GM04504 (cell line): Measurements from ENCODE around the gene PIH1D1.

ENCODE experiments used
- DNase-seq: peaks from one replicate; pipeline ENCODE4 v3.0.0-alpha.2; 2012; ENCODE audit warnings: low read depth

The PIH1D1 gene

DNA sequence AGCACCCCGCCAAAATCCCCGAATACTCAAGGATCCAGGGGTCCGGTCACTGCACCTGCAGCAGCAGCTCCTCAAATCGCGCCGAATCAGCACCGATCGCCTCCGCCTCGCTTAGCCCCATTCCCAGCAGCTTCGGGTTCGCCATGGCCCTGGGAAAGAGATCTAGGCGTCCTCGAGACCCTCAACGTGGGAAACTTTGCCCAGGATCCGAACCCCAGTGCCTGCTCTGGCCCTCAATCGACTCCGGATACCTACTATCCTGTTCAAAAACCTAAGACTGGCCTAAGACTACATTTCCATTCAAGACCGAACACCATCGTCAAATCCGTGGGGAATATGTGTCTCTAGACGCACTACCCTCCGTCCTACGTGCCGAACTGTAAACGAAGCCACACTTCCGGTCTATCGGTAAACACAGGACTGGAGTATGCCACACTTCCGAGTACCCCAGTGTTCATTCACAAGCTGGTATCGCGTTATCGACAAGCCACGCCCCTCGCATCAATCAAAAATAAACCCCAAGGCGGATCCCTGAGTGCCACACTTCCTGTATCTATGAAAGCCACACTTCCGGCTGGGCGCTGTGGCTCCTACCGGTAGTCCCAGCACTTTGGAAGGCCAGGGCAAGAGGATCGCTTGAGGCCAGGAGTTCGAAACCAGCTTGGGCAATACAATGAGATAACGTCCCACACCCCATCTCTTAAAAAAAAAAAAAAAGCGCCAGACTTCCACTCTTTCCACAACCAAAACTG, at the start of gene PIH1D1:
TSS of gene PIH1D1 (minus strand) at position 385 of the 752 bp plus-strand sequence. CDS start at position 145, 240 bp downstream.
- peak; percentile 99 for DNase-seq

DNA sequence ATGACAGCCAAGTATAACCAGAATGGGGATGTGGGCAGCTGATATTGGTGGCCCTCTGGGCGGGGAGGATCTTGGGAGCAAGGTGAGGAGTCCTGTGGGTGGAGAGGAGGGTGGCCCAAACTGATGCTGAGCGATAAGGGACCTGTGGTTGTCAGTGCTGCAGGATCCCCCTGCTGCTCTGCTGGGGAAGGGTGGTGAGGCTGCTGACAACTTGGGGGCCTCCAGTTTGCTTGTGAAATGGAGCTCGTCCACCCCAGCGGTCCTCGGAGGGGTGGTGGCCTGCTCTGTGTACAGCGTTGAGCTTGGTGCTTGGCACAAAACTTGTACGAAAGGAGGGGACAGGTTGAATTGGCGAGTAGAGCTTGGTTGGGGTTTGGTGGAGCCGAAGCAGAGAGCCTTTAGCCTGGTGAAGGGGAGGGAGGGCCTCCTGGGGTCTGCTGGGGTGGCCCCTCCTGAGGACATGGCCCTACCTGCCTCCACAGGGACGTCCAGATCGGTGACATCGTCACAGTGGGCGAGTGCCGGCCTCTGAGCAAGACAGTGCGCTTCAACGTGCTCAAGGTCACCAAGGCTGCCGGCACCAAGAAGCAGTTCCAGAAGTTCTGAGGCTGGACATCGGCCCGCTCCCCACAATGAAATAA, 47.5 kb upstream of the PIH1D1 start:
- DNase-seq: no peak

DNA sequence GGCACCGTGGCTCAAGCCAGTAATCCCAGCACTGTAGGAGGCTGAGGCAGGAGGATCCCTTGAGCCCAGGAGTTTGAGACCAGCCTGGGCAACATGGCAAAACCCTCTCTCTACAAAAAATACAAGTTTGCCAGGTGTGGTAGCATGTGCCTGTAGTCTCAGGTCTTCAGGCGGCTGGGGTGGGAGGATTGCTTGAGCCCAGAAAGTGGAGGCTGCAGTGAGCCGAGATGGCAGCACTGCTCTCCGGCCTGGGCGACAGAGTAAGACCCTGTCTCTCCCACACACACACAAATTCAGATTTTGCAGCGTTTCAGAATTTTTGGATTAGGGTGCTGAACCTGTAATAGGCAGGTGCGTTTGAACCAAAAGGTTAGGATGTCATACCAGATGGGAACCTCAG, 46.9 kb upstream of the PIH1D1 start:
- DNase-seq: no peak

DNA sequence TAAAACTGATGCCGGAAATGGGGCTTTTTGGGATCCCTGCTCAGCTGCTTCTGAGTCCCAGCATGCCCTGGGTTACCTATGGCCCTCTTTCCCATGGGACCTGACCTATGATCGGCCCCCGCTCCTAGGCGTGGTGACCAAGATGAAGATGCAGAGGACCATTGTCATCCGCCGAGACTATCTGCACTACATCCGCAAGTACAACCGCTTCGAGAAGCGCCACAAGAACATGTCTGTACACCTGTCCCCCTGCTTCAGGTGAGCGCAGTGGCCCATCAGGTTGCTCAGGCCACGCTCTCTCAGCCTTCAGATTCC, 46.1 kb upstream of the PIH1D1 start:
- no peak for DNase-seq

DNA sequence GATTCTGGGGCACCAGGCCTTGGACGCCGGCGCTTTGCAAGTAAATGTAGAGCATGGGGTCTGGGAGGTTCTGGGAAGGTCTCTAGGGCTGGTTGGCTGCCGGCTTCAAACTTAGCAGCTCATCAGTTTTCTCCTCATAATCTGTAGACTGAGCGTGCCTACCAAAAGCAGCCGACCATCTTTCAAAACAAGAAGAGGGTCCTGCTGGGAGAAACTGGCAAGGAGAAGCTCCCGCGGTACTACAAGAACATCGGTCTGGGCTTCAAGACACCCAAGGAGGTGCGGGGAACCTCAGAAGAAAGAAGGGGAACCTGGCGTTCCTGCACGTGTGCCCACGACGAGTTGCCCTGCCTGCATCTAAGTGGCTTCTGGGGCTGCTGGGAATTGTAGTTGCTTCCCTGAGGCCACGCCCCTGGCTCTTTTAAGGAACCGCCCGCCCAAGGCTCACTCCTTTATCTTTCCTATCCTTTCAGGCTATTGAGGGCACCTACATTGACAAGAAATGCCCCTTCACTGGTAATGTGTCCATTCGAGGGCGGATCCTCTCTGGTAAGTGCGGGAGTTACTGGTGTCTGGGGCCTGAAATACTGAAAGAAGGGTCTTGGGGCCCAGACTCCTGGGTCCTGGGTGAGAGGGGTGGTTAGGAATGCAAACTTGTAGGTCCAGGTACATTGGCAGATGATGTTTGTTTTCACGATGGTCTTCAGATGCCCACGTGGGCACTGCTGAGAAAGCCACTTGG, 45.6 kb upstream of the PIH1D1 start:
- DNase-seq: no peak

DNA sequence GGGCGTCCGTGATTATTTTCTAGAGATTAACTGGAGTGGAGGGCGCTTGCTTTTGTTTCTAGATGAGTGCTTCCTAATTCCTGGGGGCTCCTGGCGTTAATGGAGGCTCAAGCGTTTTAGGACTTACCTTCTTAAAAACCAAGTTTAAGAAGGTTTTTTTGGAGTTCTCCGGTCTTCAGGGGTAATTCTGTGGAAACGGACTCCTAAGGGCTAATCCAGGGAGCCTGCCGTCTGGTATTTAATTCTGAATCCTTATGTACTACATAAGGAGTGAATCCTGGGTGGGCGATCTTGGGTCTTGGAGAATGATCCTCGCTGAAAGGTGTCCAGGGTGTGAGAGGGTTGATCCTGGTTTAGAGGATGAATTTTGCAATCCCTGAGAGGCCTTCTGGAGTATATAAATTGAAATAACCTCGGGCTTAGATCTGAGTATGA, 45.0 kb upstream of the PIH1D1 start:
- DNase-seq: no peak

DNA sequence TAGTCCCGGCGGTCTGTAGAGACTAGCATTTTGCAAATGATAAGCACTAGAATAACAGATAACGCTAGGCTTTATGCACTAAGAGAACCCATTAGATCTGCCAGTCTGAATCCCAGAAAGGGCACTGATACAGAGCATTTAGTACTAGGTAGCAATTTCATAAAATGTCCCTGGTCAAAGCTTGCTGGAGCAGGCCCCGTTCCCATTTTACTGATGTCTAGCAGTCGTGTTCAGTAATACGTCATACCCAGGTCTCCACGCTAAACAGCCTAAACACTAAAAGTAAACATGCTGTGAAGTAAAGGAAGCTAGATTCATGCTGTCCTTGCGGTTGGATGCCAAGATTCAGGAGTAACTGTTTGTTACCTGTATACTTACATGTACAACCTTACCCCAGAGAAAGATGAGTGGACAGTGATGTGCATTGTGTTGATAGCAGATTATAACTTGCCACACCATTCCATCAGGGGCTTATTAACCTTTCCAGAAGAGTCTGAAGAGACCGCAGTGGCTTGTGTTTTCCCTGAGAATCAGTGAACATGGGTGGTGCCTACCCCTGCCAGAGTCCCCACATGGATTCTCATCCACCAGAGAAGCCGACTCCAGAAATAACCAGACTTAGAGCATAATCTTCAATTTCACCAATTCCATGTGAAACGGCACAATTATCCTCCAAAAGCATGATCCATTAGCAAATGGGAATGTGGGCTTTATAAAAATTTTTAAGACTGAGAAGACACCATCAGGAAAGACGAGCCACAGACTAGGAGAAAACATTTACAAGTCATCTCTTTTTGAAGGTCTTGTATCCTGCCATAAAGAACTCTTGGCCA, 41.2 kb upstream of the PIH1D1 start:
- DNase-seq: no peak

DNA sequence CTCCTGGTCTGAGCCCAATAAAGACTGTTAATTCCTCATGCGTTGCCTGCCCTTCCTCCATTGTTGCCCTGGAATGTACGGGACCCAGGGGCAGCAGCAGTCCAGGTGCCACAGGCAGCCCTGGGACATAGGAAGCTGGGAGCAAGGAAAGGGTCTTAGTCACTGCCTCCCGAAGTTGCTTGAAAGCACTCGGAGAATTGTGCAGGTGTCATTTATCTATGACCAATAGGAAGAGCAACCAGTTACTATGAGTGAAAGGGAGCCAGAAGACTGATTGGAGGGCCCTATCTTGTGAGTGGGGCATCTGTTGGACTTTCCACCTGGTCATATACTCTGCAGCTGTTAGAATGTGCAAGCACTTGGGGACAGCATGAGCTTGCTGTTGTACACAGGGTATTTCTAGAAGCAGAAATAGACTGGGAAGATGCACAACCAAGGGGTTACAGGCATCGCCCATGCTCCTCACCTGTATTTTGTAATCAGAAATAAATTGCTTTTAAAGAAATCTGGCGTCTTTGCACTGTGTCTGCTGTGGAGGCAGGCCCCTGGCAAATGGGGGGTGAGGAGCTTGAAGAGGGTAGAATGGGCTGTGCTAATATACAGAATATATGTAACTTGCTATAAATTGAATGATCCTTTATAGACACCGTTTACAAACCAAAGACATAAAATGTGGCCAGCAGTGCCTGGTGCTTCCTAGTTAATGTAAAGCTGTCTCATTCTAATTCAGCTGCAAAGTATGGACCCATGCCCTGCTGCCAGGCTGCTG, 40.4 kb upstream of the PIH1D1 start:
- DNase-seq: no peak

DNA sequence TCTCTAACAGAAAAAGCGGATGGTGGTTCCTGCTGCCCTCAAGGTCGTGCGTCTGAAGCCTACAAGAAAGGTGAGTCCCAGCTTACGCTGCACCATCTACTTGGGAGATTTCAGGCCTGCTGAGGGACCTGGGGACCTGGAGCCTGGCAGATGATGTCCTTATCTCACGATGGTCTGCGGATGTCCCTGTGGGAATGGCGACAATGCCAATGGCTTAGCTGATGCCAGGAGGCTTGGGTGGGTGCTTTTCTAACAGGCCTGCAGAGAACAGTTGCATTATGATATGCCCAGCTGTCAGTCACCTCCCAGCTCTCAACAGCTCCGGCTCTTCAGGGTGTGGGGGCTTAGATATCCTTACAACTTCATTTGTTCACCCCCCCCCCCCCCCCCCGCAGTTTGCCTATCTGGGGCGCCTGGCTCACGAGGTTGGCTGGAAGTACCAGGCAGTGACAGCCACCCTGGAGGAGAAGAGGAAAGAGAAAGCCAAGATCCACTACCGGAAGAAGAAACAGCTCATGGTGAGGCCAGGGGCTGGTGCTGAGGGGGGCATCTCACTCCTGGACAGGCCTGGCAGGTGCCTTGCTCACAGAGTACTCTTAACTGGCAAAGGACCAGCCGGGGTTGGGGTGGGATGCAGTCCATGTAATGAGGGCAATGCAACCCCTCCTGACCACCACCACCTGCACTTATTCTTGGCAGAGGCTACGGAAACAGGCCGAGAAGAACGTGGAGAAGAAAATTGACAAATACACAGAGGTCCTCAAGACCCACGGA, 39.6 kb upstream of the PIH1D1 start:
- no peak for DNase-seq

DNA sequence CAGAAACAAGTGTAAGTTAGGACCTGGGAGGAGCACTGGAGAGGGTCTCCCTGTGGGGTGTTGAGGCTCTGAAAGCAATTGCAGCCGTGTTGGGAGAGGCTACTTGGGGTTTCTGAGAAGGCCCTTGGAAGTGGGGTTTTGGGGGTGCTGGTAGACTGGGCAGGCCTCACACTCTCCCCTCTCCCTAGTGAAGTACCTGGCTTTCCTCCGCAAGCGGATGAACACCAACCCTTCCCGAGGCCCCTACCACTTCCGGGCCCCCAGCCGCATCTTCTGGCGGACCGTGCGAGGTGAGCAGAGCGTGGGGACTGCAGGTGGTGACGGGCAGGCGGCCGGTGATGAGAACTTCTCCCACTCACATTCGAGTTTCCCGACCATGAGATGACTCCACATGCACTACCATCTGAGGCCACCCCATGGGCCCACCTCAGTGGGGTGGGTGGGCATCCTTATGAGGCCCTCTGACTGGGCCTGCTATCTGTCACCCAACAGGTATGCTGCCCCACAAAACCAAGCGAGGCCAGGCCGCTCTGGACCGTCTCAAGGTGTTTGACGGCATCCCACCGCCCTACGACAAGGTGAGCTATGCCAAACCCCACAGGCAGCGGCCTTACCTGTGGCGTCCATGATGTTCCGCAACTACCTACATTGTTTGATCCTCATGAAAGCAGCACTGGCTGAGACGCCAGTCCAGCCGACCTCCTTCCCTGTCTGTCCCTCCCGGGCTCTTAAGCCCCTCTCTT, 38.8 kb upstream of the PIH1D1 start:
- no peak for DNase-seq

DNA sequence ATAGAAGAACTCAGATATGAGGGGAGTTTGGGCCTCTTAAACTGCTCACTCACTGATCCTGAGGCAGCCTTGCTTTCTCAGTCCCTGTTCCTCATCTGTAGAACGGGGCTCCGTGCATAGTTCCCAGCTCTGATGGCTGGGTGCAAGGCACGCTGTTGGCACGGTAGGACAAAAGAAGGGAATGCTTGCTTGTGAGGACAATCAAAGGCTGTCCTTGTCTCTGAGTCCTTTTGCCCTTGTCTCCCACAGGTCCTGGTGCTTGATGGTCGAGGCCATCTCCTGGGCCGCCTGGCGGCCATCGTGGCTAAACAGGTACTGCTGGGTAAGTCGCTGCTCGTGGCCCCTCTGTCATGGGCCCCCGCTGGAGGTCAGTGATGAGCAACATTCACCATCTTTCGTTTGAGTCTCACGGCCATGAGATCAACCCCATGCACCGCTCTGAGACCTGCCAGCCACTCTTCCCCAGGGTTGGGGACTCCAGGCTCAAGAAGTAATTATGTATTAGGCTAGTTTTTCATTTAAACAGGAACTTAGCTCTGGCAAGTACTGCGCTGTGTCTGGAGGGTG, 38.1 kb upstream of the PIH1D1 start:
- DNase-seq: no peak

DNA sequence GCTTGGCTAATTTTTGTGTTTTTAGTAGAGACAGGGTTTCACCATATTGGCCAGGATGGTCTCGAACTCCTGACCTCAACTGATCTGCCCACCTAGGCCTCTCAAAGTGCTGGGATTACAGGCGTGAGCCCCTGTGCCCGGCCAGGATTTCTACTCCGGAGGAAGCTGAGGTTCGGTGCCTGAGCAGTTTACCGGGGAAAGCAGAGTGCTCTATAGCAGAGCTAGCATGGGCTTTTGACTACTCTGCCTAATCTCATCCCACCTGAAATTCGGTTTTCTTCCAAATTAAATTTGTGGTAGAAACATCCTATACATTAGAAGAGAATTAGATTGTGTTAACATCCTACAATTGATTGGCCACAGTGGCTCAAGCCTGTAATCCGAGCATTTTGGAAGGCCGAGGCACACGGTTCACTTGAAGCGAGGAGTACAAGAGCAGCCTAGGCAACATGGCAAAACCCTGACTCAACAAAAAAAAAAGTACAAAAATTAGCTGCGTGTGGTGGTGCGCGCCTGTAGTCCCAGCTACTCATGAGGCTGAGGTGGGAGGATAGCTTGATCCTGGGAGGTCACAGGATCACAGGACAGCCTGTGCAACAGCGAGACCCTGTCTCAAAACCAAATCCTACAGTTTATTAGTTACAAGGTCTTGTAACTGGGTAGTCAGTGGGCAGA, 37.4 kb upstream of the PIH1D1 start:
- DNase-seq: no peak

DNA sequence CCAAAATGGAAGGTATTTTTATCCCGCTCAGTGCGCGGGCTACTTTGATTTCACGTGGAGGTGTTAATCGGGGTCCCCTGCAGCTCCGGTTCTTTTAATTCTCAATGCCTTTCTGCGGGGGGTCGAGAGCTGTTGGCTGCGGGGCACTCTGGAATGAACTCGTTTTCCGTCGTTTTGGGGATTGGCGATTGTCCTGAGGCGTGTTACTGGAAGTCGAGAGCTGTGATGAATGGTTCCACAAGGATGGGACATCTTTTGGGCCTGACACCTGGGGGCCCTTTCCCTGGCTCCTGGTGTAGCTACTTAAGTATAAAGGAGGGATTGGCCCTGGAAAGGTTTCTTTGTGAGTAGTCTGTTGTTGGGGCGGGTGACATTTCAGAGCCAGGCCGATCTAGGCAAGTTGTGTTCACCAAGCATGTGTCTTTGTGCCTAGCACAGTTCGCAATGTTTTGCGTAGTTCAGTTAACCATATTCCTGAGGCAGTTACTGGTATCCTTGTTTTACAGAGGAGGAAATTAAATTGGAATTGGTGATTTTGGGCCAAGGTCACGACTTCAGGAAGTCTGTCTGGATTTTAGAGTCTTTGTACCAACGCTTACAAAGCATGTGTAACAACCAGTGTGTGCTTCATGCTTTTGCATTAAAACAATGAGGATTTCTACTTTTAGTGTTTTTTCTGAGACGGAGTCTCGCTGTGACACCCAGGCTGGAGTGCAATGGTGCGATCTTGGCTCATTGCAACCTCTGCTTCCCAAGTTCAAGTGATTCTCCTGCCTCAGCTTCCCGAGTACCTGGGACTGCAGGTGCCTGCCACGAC, 36.6 kb upstream of the PIH1D1 start:
- no peak for DNase-seq

DNA sequence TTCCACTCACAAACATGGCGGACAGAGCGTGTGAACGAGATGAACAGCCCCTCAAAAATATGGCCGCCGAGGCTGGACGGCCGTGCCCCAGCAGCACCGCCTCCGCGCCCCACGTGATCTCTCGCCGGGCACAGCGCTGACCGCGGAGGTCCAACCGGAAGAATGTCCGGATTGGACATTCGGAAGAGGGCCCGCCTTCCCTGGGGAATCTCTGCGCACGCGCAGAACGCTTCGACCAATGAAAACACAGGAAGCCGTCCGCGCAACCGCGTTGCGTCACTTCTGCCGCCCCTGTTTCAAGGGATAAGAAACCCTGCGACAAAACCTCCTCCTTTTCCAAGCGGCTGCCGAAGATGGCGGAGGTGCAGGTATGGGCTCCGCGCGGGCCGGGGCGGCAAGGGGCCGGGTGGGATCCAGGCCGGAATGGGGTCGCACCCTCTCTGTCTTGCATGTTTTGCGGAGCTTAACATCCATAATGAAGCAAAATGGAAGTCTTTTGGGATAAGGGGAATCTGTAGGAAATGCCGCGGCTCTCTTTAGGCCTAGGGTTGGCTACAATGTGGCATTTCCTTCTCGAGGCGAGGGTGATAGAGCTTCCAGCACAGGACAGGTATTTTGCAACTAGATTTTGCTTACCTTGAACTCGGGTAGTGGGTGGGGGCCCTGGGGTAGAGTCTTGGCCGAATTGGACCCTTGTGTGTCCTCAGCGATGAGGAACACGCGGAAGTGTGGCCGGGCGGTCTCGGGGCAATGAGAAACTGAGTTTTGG, 35.8 kb upstream of the PIH1D1 start, which contains the start of gene RPL13A:
TSS of gene RPL13A (plus strand) at position 332 of the 769 bp plus-strand sequence. CDS start at position 354, 22 bp downstream.
- DNase-seq: peak; percentile 99

DNA sequence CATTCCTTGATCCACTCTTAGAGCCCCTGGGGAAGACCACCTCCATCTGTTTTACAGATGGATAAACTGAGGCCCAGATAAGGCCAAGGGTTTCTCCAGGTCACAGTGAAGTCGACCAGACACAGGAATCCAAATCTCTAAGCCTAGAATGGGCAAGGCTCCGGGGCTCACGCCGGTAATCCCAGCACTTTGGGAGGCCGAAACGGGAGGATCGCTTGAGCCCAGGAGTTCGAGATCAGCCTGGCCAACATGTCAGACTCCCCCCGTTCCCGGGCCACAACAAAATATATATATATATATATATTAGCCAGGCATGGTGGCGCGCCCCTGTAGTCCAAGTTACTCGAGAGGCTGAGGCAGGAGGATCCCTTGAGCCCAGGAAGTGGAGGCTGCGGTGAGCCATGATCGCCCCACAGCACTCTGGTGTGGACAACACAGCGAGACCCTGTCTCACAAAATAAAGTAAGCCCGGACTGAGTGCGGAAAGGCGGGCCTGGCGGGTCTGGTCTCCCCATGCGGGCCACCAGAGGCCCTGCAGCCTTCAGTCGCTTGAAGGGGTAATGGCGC, 35.2 kb upstream of the PIH1D1 start:
- no peak for DNase-seq

DNA sequence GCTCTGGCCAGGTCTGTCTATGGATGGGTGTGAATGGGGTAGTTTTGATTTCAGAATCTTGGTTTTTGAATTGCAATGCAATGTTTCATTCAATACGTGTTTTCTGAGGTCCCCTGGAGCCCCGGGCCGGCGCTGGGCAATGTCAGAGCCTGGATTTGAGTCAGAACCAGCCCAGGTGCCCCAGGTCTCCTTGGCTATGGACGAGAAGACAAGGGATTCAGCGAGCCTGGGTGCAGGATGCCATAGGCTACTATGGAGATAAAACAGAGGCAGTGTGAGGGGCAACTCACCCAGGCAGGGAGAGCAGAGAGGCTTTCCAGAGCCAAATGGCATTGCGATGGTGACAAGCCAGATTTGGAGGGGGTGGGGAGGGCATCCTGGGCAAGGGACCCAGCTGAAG, 34.6 kb upstream of the PIH1D1 start:
- DNase-seq: no peak
